HEK293 (cell line): ENCODE measurements around the gene TRUB2.

Experiments
- CTCF ChIA-PET: fragments of 350-600 bp; formaldehyde crosslinking; extraction: SDS; loops from one replicate; lab custom pipeline; 2021; ENCODE audit warnings: antibody characterized with exemption; lab: Yijun Ruan, JAX
- POLR2A ChIA-PET: fragments of 300-600 bp; formaldehyde crosslinking; extraction: SDS; loops from one replicate; lab custom pipeline; 2020; ENCODE audit warnings: antibody characterized with exemption, inconsistent platforms; lab: Yijun Ruan, JAX
- H3K27ac ChIP-seq: fragments of 200-500 bp; sonication (Bioruptor generic); 2 replicates; pipeline ENCODE4 v1.5.1; 2014; ENCODE audit warnings: low read depth, low read length, control low read depth, inconsistent platforms; ENCODE audit errors: extremely low read depth
- H3K36me3 ChIP-seq, 2 experiments: fragments of 200-500 bp in 1 of 2; sonication (Bioruptor generic) in 1 of 2; 1 replicate in 1 of 2; 2 replicates in 1 of 2; pipeline ENCODE4 v1.5.1; 2014 to 2017; ENCODE audit warnings: inconsistent platforms in 2 of 2, low read length in 2 of 2; ENCODE audit not compliant: control insufficient read depth in 2 of 2, insufficient read depth in 1 of 2
- H3K4me1 ChIP-seq: fragments of 200-500 bp; sonication (Bioruptor generic); 2 replicates; pipeline ENCODE4 v1.5.1; 2014; ENCODE audit warnings: mild to moderate bottlenecking, low read length, inconsistent platforms; ENCODE audit not compliant: control insufficient read depth, insufficient read depth
- H3K4me3 ChIP-seq: 2 replicates; pipeline ENCODE4 v1.5.1; 2011; ENCODE audit warnings: low read depth, mild to moderate bottlenecking, control low read depth, low read length, moderate library complexity
- H3K9me3 ChIP-seq: fragments of 200-500 bp; sonication (Bioruptor generic); 2 replicates; pipeline ENCODE4 v1.5.1; 2014; ENCODE audit warnings: low read depth, low read length, inconsistent platforms; ENCODE audit not compliant: control insufficient read depth, insufficient read depth
- BCL11A ChIP-seq: fragments of 450-650 bp; formaldehyde crosslinking; IDR thresholded peaks from 2 replicates; pipeline ENCODE4 v1.5.1; 2016; ENCODE audit warnings: low read depth, missing biosample characterization, missing genetic modification characterization
- EGR2 ChIP-seq: fragments of 450-650 bp; formaldehyde crosslinking; IDR thresholded peaks from 2 replicates; pipeline ENCODE4 v1.5.1; 2016; ENCODE audit warnings: low read depth, missing biosample characterization, missing genetic modification characterization
- INSM2 ChIP-seq: fragments of 450-650 bp; formaldehyde crosslinking; IDR thresholded peaks from 2 replicates; pipeline ENCODE4 v1.5.1; 2016; ENCODE audit warnings: missing biosample characterization, missing genetic modification characterization
- TSHZ1 ChIP-seq: fragments of 450-650 bp; formaldehyde crosslinking; IDR thresholded peaks from 2 replicates; pipeline ENCODE4 v1.5.1; 2016; ENCODE audit warnings: missing biosample characterization, missing genetic modification characterization, borderline replicate concordance
- ZBTB20 ChIP-seq: fragments of 450-650 bp; formaldehyde crosslinking; IDR thresholded peaks from 2 replicates; pipeline ENCODE4 v1.5.1; 2016; ENCODE audit warnings: missing biosample characterization, missing genetic modification characterization
- ZBTB21 ChIP-seq: fragments of 450-650 bp; formaldehyde crosslinking; IDR thresholded peaks from 2 replicates; pipeline ENCODE4 v1.5.1; 2017; ENCODE audit warnings: missing biosample characterization, missing genetic modification characterization
- ZFHX2 ChIP-seq: fragments of 450-650 bp; formaldehyde crosslinking; conservative IDR thresholded peaks from 2 replicates; pipeline ENCODE4 v1.5.1; 2016; ENCODE audit warnings: missing biosample characterization, missing genetic modification characterization
- ZNF16 ChIP-seq: fragments of 450-650 bp; formaldehyde crosslinking; IDR thresholded peaks from 2 replicates; pipeline ENCODE4 v1.5.1; 2016; ENCODE audit warnings: low read depth, missing biosample characterization, missing genetic modification characterization
- ZNF19 ChIP-seq: fragments of 450-650 bp; formaldehyde crosslinking; IDR thresholded peaks from 2 replicates; pipeline ENCODE4; 2016; ENCODE audit warnings: missing biosample characterization, missing genetic modification characterization, low read depth
- ZNF202 ChIP-seq: fragments of 450-650 bp; formaldehyde crosslinking; IDR thresholded peaks from 2 replicates; pipeline ENCODE4 v1.5.1; 2016; ENCODE audit warnings: missing biosample characterization, missing genetic modification characterization, borderline replicate concordance
- TF ChIP-seq, protein P1 (sequence below): IDR thresholded peaks from 2 replicates; pipeline ENCODE4 v1.6.1; 2011; ENCODE audit warnings: mild to moderate bottlenecking, low read depth, low read length, borderline replicate concordance
- TF ChIP-seq, protein P2 (sequence below): fragments of 450-650 bp; formaldehyde crosslinking; IDR thresholded peaks from 2 replicates; pipeline ENCODE4 v1.5.1; 2016; ENCODE audit warnings: missing biosample characterization, missing genetic modification characterization
- TF ChIP-seq, protein P3 (sequence below): fragments of 450-650 bp; formaldehyde crosslinking; IDR thresholded peaks from 2 replicates; pipeline ENCODE4 v1.5.1; 2016; ENCODE audit warnings: missing biosample characterization, missing genetic modification characterization
- TF ChIP-seq, protein P4 (sequence below): fragments of 450-650 bp; IDR thresholded peaks from 2 replicates; pipeline ENCODE4 v1.5.1; 2018; ENCODE audit warnings: missing biosample characterization, mild to moderate bottlenecking, missing genetic modification characterization

TRUB2 gene

DNA sequence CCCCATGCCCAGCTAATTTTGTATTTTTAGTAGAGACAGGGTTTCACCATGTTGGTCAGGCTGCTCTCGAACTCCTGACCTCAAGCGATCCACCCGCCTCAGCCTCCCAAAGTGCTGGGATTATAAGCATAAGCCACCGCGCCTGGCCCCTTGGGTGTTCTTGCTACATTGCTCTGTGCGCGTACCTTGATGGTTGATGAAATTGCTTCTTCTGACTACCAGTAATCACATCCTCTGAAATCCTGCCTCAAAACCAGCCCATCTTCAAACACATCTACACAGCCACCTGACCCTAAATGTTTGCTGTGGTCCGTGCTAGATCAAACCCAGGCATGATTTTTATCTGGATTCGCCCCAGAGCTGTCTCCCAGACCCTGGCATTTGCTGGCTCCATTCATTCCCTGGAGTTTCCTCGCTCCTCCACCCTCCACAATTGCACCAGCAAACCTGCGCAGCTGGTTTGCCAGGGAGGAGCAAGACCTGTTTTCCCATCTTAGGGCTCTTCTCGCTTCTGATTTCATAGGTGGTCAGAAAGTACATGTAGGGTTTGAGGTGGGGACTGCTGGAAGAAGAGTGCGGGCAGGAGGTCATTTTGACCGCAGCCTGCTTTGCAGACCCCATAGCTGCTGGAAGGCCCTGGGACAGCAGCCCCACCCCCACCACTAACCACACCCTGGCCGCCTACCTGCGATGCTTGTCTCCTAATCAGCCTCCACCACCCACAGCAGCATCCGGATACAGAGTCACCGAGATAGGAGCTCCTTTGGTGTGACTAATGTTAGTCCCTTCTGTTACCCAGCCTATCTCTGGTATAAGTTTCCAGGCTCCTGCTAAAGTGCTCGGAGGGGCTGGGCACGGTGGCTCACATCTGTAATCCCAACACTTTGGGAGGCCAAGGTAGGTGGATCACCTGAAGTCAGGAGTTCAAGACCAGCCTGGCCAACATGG is 23.4 kb downstream of the TRUB2 start:
- Histone ChIP-seq H3K4me3 (no peak overlapping the region), H3K4me1 (no peaks in the 10 kb centered on the region), H3K36me3 (no peaks in the 10 kb centered on the region), H3K9me3 (no peaks in the 10 kb centered on the region), H3K27ac (no peak overlapping the region)
- CTCF ChIA-PET, result interaction anchor here (0.7 to 2.2 kb wide), 5 partner anchors 43 to 938 kb away, joined by 3 to 7 read pairs (median 4); no protein-coding TSS in a partner anchor
- POLR2A ChIA-PET, result interaction anchor here (1.4 kb wide), 1 partner anchor 23 kb away, joined by 6 read pairs; the partner anchor contains the start of genes GOLGA2 and SWI5
- TF ChIP-seq, protein P1, sequence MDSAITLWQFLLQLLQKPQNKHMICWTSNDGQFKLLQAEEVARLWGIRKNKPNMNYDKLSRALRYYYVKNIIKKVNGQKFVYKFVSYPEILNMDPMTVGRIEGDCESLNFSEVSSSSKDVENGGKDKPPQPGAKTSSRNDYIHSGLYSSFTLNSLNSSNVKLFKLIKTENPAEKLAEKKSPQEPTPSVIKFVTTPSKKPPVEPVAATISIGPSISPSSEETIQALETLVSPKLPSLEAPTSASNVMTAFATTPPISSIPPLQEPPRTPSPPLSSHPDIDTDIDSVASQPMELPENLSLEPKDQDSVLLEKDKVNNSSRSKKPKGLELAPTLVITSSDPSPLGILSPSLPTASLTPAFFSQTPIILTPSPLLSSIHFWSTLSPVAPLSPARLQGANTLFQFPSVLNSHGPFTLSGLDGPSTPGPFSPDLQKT, result no peak
- TF ChIP-seq ZFHX2 (tag by site-specific recombination), result 0 out of 2 replicates have a peak, but pooled peaks have one; percentile 16
- no peak for TF ChIP-seq TSHZ1 (tag by site-specific recombination)
- TF ChIP-seq EGR2 (tag by site-specific recombination), result 0 out of 2 replicates have a peak, but pooled peaks have one; percentile 13
- TF ChIP-seq ZNF19 (tag by site-specific recombination), result no peak
- no peak for TF ChIP-seq ZBTB21 (tag by site-specific recombination)
- TF ChIP-seq, protein P2, sequence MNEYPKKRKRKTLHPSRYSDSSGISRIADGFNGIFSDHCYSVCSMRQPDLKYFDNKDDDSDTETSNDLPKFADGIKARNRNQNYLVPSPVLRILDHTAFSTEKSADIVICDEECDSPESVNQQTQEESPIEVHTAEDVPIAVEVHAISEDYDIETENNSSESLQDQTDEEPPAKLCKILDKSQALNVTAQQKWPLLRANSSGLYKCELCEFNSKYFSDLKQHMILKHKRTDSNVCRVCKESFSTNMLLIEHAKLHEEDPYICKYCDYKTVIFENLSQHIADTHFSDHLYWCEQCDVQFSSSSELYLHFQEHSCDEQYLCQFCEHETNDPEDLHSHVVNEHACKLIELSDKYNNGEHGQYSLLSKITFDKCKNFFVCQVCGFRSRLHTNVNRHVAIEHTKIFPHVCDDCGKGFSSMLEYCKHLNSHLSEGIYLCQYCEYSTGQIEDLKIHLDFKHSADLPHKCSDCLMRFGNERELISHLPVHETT (tag by site-specific recombination), result no peak
- TF ChIP-seq, protein P3, sequence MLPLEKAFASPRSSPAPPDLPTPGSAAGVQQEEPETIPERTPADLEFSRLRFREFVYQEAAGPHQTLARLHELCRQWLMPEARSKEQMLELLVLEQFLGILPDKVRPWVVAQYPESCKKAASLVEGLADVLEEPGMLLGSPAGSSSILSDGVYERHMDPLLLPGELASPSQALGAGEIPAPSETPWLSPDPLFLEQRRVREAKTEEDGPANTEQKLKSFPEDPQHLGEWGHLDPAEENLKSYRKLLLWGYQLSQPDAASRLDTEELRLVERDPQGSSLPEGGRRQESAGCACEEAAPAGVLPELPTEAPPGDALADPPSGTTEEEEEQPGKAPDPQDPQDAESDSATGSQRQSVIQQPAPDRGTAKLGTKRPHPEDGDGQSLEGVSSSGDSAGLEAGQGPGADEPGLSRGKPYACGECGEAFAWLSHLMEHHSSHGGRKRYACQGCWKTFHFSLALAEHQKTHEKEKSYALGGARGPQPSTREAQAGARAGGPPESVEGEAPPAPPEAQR, result no peak

DNA sequence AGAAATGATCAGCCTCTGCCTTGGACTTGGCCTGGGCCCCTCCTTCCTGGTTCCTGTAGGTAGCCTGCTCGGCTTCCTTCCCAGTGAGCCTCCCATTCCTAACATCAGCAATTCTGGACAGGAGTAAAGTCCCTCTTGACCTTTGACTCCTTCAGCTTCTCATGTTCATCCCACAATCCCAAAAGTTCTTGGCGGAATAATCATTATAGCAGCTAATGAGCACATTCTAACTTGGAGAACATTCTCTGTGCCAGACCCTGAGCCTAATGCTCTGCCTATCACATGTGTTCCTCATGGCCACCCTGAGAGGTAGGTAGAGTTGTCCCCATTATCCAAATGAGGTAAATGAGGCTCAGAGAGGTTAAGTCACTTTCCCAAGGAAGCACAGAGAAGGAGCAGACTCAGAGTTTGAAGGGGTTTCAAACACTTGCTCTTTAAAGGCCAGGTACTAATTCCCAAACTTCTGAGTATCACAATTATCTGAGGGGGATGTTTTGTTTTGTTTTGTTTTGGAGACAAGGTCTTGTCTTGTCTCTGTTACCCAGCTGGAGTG is 24.9 kb downstream of the TRUB2 start:
- ChIA-PET CTCF (interaction anchor here (0.5 to 2.4 kb wide), 7 partner anchors 8 to 781 kb away, joined by 3 to 11 read pairs (median 4); no protein-coding TSS in a partner anchor), POLR2A (no interaction called here)
- Histone ChIP-seq H3K27ac (no peak overlapping the region), H3K9me3 (no peaks in the 10 kb centered on the region), H3K4me3 (no peak overlapping the region), H3K36me3 (no peaks in the 10 kb centered on the region), H3K4me1 (no peaks in the 10 kb centered on the region)
- TF ChIP-seq, protein P4, sequence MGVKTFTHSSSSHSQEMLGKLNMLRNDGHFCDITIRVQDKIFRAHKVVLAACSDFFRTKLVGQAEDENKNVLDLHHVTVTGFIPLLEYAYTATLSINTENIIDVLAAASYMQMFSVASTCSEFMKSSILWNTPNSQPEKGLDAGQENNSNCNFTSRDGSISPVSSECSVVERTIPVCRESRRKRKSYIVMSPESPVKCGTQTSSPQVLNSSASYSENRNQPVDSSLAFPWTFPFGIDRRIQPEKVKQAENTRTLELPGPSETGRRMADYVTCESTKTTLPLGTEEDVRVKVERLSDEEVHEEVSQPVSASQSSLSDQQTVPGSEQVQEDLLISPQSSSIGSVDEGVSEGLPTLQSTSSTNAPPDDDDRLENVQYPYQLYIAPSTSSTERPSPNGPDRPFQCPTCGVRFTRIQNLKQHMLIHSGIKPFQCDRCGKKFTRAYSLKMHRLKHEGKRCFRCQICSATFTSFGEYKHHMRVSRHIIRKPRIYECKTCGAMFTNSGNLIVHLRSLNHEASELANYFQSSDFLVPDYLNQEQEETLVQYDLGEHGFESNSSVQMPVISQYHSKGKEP, result no peak
- TF ChIP-seq ZNF202 (no peak), ZBTB20 (tag by site-specific recombination) (no peak), BCL11A (tag by site-specific recombination) (no peak), INSM2 (tag by site-specific recombination) (no peak), ZNF16 (tag by site-specific recombination) (no peak)
